SK-N-SH treated with all-trans-retinoic acid at 6 μM for 48 hours (cell line): ENCODE data around the gene C1QTNF9B.

Experiments
- ATAC-seq: fragments of 200-7000 bp; cut with Tn5 transposase; 3 replicates; pipeline ENCODE4 v1.9.1; 2020; ENCODE audit warnings: mild to moderate bottlenecking, moderate library complexity
- ARNTL ChIP-seq: fragments of 450-650 bp; formaldehyde crosslinking; IDR thresholded peaks from 2 replicates; pipeline ENCODE4 v1.5.0; 2020; ENCODE audit warnings: low read depth, mild to moderate bottlenecking, moderate library complexity, borderline replicate concordance
- BACH2 ChIP-seq: fragments of 250-450 bp; sonication (Bioruptor Pico); IDR thresholded peaks from 2 replicates; pipeline ENCODE4 v1.9.0; 2021; ENCODE audit warnings: mild to moderate bottlenecking, borderline replicate concordance
- CREB5 ChIP-seq: fragments of 250-450 bp; sonication (Bioruptor Pico); IDR thresholded peaks from 2 replicates; pipeline ENCODE4 v1.5.1; 2020; ENCODE audit warnings: low read depth, mild to moderate bottlenecking, moderate library complexity
- CSDC2 ChIP-seq: fragments of 250-450 bp; sonication (Bioruptor Pico); IDR thresholded peaks from 2 replicates; pipeline ENCODE4 v1.5.0; 2020; ENCODE audit warnings: mild to moderate bottlenecking, moderate library complexity
- ESRRG ChIP-seq: fragments of 250-450 bp; sonication (Bioruptor Pico); IDR thresholded peaks from 2 replicates; pipeline ENCODE4 v1.6.1; 2021; ENCODE audit warnings: mild to moderate bottlenecking
- GLIS3 ChIP-seq: fragments of 250-450 bp; sonication (Bioruptor Pico); IDR thresholded peaks from 2 replicates; pipeline ENCODE4 v1.5.0; 2020; ENCODE audit warnings: mild to moderate bottlenecking, moderate library complexity
- ISL1 ChIP-seq: fragments of 250-450 bp; sonication (Bioruptor Pico); IDR thresholded peaks from 2 replicates; pipeline ENCODE4 v2.1.2; 2022; ENCODE audit warnings: mild to moderate bottlenecking, moderate library complexity
- OSR1 ChIP-seq: fragments of 250-450 bp; sonication (Bioruptor Pico); IDR thresholded peaks from 2 replicates; pipeline ENCODE4 v1.8.0; 2022; ENCODE audit warnings: moderate library complexity, mild to moderate bottlenecking, inconsistent platforms
- PATZ1 ChIP-seq: fragments of 250-450 bp; sonication (Bioruptor Pico); IDR thresholded peaks from 2 replicates; pipeline ENCODE4 v1.8.0; 2020; ENCODE audit warnings: mild to moderate bottlenecking, moderate library complexity, borderline replicate concordance
- RARB ChIP-seq: fragments of 250-450 bp; sonication (Bioruptor Pico); IDR thresholded peaks from 2 replicates; pipeline ENCODE4 v1.8.0; 2021; ENCODE audit warnings: mild to moderate bottlenecking, moderate library complexity
- SNAI2 ChIP-seq: fragments of 250-450 bp; sonication (Bioruptor Pico); IDR thresholded peaks from 2 replicates; pipeline ENCODE4 v1.5.0; 2020; ENCODE audit warnings: mild to moderate bottlenecking, moderate library complexity
- TOX ChIP-seq: fragments of 250-450 bp; sonication (Bioruptor Pico); IDR thresholded peaks from 2 replicates; pipeline ENCODE4 v1.8.0; 2021; ENCODE audit warnings: mild to moderate bottlenecking, moderate library complexity, borderline replicate concordance
- TSHZ2 ChIP-seq: fragments of 250-450 bp; sonication (Bioruptor Pico); IDR thresholded peaks from 2 replicates; pipeline ENCODE4 v1.5.0; 2020; ENCODE audit warnings: mild to moderate bottlenecking, moderate library complexity
- ZC3H10 ChIP-seq: fragments of 250-450 bp; sonication (Bioruptor Pico); IDR thresholded peaks from 2 replicates; pipeline ENCODE4 v1.5.1; 2021; ENCODE audit warnings: mild to moderate bottlenecking, moderate library complexity
- ZFP3 ChIP-seq: fragments of 250-450 bp; sonication (Bioruptor Pico); IDR thresholded peaks from 2 replicates; pipeline ENCODE4 v1.5.0; 2020; ENCODE audit warnings: mild to moderate bottlenecking, moderate library complexity
- ZFP30 ChIP-seq: fragments of 450-650 bp; formaldehyde crosslinking; IDR thresholded peaks from 2 replicates; pipeline ENCODE4 v1.5.0; 2022; ENCODE audit warnings: mild to moderate bottlenecking, moderate library complexity
- ZNF565 ChIP-seq: fragments of 450-650 bp; formaldehyde crosslinking; conservative IDR thresholded peaks from 2 replicates; pipeline ENCODE4 v1.5.0; 2020; ENCODE audit warnings: low read depth, mild to moderate bottlenecking, moderate library complexity
- ZNF70 ChIP-seq: fragments of 450-650 bp; formaldehyde crosslinking; IDR thresholded peaks from 2 replicates; pipeline ENCODE4 v1.5.0; 2020; ENCODE audit warnings: mild to moderate bottlenecking, moderate library complexity
- ZNF8 ChIP-seq: fragments of 450-650 bp; formaldehyde crosslinking; IDR thresholded peaks from 2 replicates; pipeline ENCODE4 v1.5.0; 2020; ENCODE audit warnings: mild to moderate bottlenecking, moderate library complexity
- TF ChIP-seq, protein P1 (sequence below): fragments of 250-450 bp; sonication (Bioruptor Pico); IDR thresholded peaks from 2 replicates; pipeline ENCODE4 v1.8.0; 2021; ENCODE audit warnings: low read depth, mild to moderate bottlenecking, moderate library complexity, borderline replicate concordance

The C1QTNF9B gene

GRCh38 chr13:23912469-23912868, 15.2 kb upstream of the C1QTNF9B start (continued):
- TF ChIP-seq ESRRG, result no peak
- TF ChIP-seq, all 23 proteins: peak for 0

- no peak for ATAC-seq
- TF ChIP-seq ZC3H10 (CRISPR knock-in tag) (no peak), TOX (CRISPR knock-in tag) (no peak), ZFP30 (CRISPR knock-in tag) (no peak), ARNTL (CRISPR knock-in tag) (no peak), CSDC2 (CRISPR knock-in tag) (no peak), ZFP3 (CRISPR knock-in tag) (no peak), ZNF565 (CRISPR knock-in tag) (no peak), RARB (CRISPR knock-in tag) (no peak), SNAI2 (CRISPR knock-in tag) (no peak), OSR1 (CRISPR knock-in tag) (no peak), CREB5 (CRISPR knock-in tag) (no peak), ISL1 (CRISPR knock-in tag) (no peak)
- TF ChIP-seq, protein P1, sequence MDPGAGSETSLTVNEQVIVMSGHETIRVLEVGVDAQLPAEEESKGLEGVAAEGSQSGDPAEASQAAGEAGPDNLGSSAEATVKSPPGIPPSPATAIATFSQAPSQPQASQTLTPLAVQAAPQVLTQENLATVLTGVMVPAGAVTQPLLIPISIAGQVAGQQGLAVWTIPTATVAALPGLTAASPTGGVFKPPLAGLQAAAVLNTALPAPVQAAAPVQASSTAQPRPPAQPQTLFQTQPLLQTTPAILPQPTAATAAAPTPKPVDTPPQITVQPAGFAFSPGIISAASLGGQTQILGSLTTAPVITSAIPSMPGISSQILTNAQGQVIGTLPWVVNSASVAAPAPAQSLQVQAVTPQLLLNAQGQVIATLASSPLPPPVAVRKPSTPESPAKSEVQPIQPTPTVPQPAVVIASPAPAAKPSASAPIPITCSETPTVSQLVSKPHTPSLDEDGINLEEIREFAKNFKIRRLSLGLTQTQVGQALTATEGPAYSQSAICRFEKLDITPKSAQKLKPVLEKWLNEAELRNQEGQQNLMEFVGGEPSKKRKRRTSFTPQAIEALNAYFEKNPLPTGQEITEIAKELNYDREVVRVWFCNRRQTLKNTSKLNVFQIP (CRISPR knock-in tag), result no peak
These were observed 12.3 kb upstream of the C1QTNF9B start for GRCh38 chr13:23909606-23910005.

- TF ChIP-seq ZC3H10 (CRISPR knock-in tag), result no peak
- TF ChIP-seq PATZ1 (CRISPR knock-in tag), result no peak
- no peak for TF ChIP-seq CREB5 (CRISPR knock-in tag)
- TF ChIP-seq CSDC2 (CRISPR knock-in tag), result no peak
These were observed 8.5 kb upstream of the C1QTNF9B start for GRCh38 chr13:23905766-23906165.

DNA sequence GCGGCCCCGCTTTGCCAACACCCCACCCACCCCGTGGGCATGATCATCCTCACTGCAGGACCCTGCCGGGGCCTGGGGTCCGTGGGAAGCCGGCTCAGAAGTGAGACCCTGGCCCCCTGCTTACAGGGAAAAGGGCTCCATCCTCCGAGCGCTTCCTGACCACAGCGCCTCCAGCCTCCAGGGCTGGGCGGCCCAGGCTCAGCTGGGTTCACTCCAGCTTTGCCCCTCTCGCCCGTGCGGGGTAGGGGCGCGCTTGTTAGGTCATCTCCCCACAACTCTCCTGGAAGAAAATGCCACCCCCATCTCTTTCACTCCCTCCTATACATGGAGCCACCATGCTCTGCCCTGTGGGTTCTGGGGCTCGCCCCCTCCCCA, 6.6 kb upstream of the C1QTNF9B start:
- no peak for TF ChIP-seq ZC3H10 (CRISPR knock-in tag)
- no peak for TF ChIP-seq ESRRG
- no peak for TF ChIP-seq SNAI2 (CRISPR knock-in tag)
- no peak for TF ChIP-seq TSHZ2 (CRISPR knock-in tag)
- TF ChIP-seq BACH2 (CRISPR knock-in tag), result no peak
- TF ChIP-seq GLIS3 (CRISPR knock-in tag), result no peak
- no peak for TF ChIP-seq ZNF70 (CRISPR knock-in tag)
- TF ChIP-seq ARNTL (CRISPR knock-in tag), result no peak
- TF ChIP-seq, protein P1 (CRISPR knock-in tag), result no peak
- no peak for TF ChIP-seq CSDC2 (CRISPR knock-in tag)
- no peak for TF ChIP-seq ZNF8
- no peak for TF ChIP-seq TOX (CRISPR knock-in tag)
- TF ChIP-seq ZFP3 (CRISPR knock-in tag), result no peak
- ATAC-seq, result no peak; the same call in 2 of the 3 replicates

More at GRCh38 chr13:23905766-23906165, 8.5 kb upstream of the C1QTNF9B start:
- ATAC-seq, result no peak
